ENCODE data around the gene POC1A.

POC1A gene

DNA sequence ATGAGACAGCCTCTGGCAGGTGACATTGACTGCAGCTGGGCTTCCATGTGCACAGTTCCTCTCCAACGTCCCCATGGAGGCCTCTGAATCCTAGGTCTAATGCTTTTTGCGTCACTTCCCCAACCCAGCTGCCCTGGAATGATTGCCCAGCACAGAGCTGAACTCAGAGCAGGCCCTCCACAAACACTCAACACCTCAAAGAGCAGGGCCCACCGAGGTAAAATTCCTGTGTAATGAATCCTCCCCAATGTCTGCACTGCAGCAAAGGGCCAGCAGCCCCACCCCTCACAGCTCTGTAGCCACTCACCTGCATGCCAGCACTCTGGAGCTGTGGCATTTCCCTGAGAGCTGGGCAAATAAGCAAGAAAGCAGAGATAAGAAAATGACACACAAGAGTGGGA lies 55.2 kb downstream of the POC1A start:
- DNase-seq (ENCODE audit: low spot score): no peak

DNA sequence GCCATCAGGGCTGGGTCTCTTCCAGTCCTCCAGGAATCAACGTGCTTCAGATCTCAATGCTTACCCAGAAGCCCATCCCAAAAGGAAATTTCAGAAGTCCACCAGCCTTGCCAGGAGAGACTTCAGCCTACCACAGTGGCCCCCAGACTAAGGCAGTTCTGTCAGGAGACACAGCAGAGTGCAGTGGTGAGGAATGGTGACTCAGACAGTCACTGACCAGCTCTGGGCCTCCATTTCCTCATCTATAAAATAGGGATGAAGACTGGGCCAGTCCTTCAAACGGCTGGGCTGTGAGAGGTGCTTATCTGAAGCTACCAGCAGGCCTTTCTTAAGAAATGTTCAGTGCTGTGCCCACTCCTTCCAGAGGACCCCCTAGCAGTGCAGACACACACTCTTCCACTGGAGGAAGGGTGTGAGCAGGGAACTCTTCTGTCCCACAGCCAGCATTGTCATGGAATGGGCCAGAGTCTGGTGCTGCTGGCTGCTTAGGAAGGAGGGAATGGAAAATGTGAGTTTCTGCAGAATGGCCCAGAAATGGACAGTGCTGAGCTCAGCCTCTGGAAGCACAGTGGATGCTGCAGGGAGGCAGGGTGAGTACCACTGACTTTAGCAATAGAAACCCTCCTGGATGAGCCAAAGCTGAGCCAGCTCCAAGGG lies 56.2 kb downstream of the POC1A start:
- no peak for DNase-seq (ENCODE audit: low spot score)

DNA sequence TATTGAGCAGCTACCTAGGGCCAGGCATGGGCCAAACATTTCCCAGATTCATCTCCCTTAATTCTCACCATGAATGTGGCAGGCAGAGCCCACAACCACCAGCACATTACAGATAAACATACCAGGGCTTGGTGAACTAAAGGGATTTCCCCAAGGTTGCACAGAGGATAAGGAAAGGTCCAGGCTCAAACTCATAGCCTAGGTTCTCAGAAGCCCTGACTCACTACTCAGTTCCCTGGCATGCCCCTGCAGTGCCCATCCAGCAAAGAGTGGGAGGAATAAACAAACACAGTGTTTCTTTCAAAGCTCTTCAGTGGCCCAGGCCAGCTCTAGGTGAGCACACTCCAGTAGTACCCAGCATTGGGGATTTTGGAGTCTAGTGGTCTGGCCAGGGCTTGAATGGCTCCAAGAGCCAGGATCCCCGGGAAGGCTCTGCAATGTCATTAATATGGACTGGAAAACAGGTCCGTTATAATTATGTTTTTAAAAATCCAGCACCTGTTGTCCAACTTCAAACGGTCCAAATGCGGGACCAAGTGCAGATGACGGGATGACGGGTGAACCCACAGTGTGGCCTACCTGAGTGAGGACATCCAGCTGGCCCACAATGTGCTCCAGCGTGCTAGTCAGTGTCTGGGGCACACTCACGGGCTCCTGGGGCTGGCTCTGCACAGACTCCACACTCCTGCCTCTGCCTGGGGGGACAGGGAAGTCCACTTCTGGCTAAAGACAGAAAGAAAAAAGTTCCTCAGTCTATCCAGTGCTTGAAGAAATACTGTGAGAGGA lies 58.0 kb downstream of the POC1A start:
- DNase-seq (ENCODE audit: low spot score): no peak

DNA sequence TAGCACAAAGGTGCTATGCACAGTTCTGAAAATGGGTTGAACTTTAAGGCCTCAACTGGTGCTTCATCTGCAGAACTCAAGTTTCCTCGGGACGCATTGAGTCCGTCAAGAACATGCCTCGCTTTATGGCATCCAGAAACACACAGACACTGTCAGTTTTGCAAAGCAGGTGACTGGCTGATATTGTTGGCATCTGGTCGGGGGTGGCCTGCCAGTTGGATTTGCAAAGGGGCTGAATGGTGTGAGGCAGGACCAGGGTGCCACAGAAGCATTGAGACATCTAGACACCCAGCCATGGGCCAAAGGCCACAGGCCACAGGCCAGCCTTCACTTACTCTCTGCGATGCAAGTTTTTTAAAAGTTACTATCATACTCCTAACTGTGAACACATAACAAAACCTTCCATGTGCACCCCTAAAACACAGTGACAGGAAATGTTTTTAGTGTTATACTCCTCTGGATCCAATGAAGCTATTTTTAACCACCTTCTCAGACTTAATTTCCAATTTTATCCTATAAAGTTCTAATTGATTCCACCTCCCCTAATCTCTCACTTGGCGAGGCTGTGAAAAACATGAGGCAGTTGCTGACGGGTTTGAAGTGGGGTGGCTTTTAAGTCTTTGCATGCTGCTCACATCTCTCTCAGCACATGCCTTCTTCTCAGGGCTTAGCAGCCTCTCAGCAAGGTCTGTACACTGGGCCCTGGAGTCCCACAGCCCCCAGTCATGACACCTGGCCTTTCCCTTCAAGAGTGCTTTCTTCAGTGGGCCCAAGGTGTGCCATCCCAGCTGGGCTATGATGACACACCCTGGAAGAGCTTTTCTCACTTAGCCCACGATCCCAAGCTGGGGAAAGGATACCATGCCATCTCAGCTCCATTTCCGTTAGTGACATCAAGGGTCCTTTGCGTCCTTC lies 59.4 kb downstream of the POC1A start:
- no peak for DNase-seq (ENCODE audit: low spot score)

- DNase-seq (ENCODE audit: low spot score): peak; percentile 44
Measured at GRCh38 chr3:52093756-52094545, 60.3 kb downstream of the POC1A start.

- DNase-seq (ENCODE audit: low spot score): no peak
Measured at GRCh38 chr3:52092891-52093290, 61.3 kb downstream of the POC1A start.

- DNase-seq (ENCODE audit: low spot score): no peak
Measured at GRCh38 chr3:52092271-52092660, 62.0 kb downstream of the POC1A start.

DNA sequence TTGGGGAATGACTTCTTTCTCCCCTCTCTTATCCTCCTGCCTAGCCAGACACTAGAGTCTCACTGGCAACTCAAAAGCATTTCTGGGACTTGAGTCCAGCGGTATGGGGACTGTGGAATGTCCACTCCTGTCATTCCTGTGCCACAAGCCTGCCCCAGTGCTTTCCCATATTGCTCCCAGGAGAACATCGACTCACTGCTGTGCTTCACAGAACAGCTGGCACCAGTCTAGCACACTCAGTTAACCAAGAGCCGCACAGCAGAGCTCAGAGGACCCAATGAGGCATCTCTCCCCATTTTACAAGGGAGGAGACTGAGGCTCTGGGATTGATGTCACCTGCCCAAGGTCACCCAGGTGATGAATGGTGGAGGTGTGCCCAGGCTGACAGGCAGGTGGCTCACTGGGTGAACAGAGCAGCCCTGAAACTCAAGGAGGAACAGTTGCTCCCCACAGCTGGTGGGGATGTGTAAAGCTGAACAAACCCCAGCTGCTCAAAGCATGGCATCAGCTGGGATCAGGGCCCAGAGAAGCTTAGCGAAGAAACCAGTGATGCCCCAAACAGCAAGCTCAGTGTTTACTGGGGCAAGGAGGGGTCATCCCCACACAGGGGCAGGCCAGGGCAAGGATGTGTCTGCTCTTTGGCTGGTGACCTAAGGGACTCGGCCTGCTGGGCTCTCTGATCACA lies 62.5 kb downstream of the POC1A start:
- no peak for DNase-seq (ENCODE audit: low spot score)

- no peak for DNase-seq (ENCODE audit: low spot score)
Measured at GRCh38 chr3:52090933-52091468, 63.2 kb downstream of the POC1A start.

- DNase-seq (ENCODE audit: low spot score): peak; percentile 83
Measured at GRCh38 chr3:52090131-52090932, 63.9 kb downstream of the POC1A start.

- no peak for DNase-seq (ENCODE audit: low spot score)
Measured at GRCh38 chr3:52089691-52090090, 64.5 kb downstream of the POC1A start.

DNA sequence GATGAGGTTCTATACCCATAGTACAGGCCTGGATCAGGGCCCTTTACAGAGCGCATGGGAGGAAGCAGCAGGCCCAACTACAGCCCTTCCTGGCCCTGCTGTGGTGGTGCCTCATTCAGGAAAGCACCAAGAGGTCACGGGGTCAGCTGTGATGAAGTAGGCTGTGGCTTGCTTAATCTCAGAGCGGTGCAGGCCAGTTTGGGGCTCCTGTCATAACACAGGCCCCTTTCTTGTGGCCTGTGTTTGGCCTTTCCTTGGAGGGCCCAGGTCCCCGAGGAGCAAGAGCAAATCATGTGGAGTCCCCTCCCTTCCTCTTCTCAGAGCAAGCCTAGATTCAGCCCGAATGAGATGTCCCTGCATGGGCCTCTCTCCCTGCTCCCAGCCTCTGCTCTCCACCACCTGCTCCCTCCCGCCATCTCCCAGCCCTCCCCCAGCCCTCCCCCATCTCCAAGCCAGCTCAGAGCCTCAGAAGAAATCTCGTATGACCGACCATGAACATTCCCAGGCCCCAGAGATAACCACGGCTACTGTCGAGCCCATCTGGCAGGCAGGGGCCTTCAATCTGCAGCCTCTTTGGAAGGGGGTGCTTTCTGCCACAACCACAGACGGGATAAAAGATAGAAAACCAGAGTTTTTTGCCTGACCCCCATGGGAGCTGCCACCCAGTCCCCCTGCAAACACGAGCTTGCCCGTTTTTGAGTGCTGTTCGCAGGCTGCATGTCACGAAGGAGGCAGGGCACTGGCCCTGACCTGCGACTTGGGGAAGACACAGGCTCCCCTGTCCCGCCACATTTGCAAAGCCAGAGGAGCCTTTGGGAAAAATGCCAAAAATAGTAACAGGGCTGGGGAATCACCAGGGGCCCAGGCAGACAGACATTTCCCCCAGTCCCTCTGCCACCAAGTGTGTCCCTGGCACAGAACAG lies 65.5 kb downstream of the POC1A start:
- no peak for DNase-seq (ENCODE audit: low spot score)

DNA sequence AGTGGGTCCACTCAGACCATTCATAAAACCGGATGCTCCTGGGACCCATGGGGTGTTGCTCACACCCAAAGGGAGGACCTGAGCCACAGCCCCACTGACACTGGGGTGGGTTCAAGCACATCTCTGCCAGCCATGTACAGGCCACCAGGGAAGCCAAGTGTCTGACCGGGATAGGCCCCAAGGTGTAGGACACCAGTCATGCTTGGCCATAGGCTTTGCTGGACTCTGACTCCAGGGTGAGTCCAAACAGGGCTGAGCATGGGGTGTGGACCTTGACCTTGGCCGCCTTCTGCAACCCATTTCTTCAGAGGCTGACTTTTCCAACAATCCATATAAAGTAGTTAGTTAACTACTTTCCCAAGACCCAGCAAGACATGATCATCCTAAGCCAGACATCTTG lies 66.5 kb downstream of the POC1A start:
- no peak for DNase-seq (ENCODE audit: low spot score)

DNA sequence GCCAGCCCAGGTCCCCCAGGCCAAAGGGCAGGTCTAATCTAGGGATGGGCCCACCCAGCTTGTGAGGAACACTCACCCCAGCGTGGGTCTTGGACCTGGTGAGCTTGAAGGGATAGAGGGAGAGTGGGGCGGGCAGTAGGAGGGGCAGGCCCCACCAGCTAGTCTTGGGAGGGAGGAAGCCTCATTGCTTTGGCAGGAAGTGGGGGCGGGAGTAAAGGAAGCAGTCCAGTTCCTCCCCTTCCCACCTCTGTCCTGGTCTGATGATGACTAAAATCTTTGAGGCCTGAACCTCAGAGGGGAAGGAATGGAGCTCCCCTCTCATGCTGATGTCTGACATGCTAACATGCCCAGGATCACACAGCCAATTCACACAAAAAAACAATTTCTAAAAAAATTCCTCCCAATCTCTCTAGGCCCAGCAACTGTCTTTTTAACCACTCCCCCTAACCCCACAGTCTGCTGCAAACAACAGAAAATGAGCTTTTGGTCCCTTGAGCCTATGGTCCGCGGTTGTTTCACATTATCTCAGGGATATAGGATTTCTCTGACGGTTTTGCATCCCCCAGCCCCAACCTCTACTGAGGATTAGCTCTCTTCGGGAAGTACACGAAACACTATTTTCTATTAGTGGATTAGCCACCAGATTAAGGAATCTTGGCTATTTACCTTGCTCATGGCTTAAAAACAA lies 67.1 kb downstream of the POC1A start:
- no peak for DNase-seq (ENCODE audit: low spot score)

- DNase-seq (ENCODE audit: low spot score): no peak
Measured at GRCh38 chr3:52086461-52086860, 67.8 kb downstream of the POC1A start.

- DNase-seq (ENCODE audit: low spot score): no peak
Measured at GRCh38 chr3:52085681-52086282, 68.4 kb downstream of the POC1A start.

DNA sequence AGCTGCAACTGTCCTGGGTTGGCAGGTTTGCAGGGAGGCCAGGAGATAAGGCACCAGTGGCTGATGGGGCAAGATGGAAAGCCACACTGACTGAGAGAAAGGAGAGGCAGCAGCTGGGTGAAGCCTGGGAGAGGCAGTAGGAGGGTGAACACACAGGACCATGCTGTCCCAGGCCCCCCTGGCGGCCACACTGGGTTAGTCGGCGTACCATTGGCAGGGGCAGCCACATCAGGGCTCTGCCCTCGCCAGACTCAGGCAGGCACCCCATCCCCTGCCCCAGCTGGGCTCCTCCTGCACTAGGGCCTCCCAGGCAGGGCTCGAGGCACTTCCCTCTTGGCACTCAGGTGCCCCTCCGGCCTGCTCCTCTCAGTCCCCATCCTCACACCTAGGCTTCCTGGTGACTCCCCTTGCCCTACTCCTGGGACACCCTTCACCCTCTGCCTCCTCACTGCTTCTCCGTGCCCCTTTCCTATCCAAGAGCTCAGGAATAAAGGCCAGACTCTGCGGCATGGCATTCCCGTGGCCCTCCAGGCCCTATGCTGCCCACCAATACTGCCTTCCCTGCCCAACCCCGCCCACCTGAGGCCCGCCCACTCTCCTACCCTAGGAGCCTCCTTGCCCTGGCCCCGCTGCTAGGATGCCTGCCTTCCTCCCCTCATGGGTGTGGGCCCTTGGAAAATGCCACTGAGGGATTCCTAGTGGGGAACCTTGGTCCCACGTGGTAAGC lies 69.1 kb downstream of the POC1A start:
- no peak for DNase-seq (ENCODE audit: low spot score)

All from SW480 (cell line).